IPS DF 4.7 (cell line): ENCODE data around the gene TBPL1.
"Not testable (repeated sequence)": the region's sequence is repeated elsewhere in the genome, so short reads cannot be mapped to it uniquely, and the experiment has no call there.

ENCODE experiments used
- DNase-seq: peaks from one replicate; pipeline ENCODE4 v3.0.0-alpha.2; 2013; ENCODE audit warnings: low spot score; ENCODE audit errors: extremely low read depth

TBPL1 gene

GRCh38 chr6:133952815-133953633 is at the start of gene TBPL1:
TSS of gene TBPL1 (plus strand) at chr6:133953224. CDS start at chr6:133980126, 26,902 bp downstream.
- peak; percentile 69 for DNase-seq

GRCh38 chr6:133903855-133904254 is 49.2 kb upstream of the TBPL1 start:
- DNase-seq = no peak

- no peak for DNase-seq
Measured at GRCh38 chr6:133906050-133906449, 47.0 kb upstream of the TBPL1 start.

GRCh38 chr6:133916650-133917151 is 36.3 kb upstream of the TBPL1 start:
- DNase-seq = peak; percentile 98

GRCh38 chr6:133917781-133918180 is 35.2 kb upstream of the TBPL1 start:
- no peak for DNase-seq

GRCh38 chr6:133918208-133918930 is 34.7 kb upstream of the TBPL1 start:
- no peak for DNase-seq

GRCh38 chr6:133919362-133919761 is 33.7 kb upstream of the TBPL1 start:
- no peak for DNase-seq

GRCh38 chr6:133921249-133921859 is 31.7 kb upstream of the TBPL1 start:
- DNase-seq = no peak

GRCh38 chr6:133923938-133924593 is 29.0 kb upstream of the TBPL1 start:
- peak; percentile 64 for DNase-seq

GRCh38 chr6:133931221-133931620 is 21.8 kb upstream of the TBPL1 start:
- not testable (repeated sequence) for DNase-seq

- DNase-seq = not testable (repeated sequence)
Measured at GRCh38 chr6:133936352-133936751, 16.7 kb upstream of the TBPL1 start.

- no peak for DNase-seq
Measured at GRCh38 chr6:133937909-133938308, 15.1 kb upstream of the TBPL1 start.

- no peak for DNase-seq
Measured at GRCh38 chr6:133938533-133938932, 14.5 kb upstream of the TBPL1 start.

- no peak for DNase-seq
Measured at GRCh38 chr6:133939778-133940667, 13.0 kb upstream of the TBPL1 start.

- DNase-seq = no peak
Measured at GRCh38 chr6:133945158-133945557, 7.9 kb upstream of the TBPL1 start.

GRCh38 chr6:133947302-133947900 is 5.6 kb upstream of the TBPL1 start:
- no peak for DNase-seq

GRCh38 chr6:133948472-133948871 is 4.6 kb upstream of the TBPL1 start:
- no peak for DNase-seq

GRCh38 chr6:133951227-133951626 is 1.8 kb upstream of the TBPL1 start:
- DNase-seq = no peak

- DNase-seq = no peak
Measured at GRCh38 chr6:133951881-133952814, 876 bp upstream of the TBPL1 start.
